Ascending aorta (tissue), 2 donors: Measurements from ENCODE around the gene PDZRN3. TPM values are rescaled to one million over a fixed set of nuclear protein-coding genes. Genes with fewer than 3 reads are reported as not detected.

Experiments used
- DNase-seq, 2 donors: peaks; one replicate each; pipeline ENCODE4 v3.0.0-alpha.2; 2019; ENCODE audit warnings: low spot score in 2 of 2
- H3K27ac ChIP-seq, 2 donors: fragments of 200-600 bp; sonication (generic); one replicate each; pipeline ENCODE4 v1.5.1; 2016 to 2017; ENCODE audit warnings: mild to moderate bottlenecking in 1 of 2
- H3K27me3 ChIP-seq: fragments of 200-600 bp; sonication (generic); one replicate; pipeline ENCODE4 v1.5.1; 2017
- H3K36me3 ChIP-seq, 2 donors: fragments of 200-600 bp; sonication (generic); one replicate each; pipeline ENCODE4 v1.5.1; 2016
- H3K4me1 ChIP-seq, 2 donors: fragments of 200-600 bp; sonication (generic); one replicate each; pipeline ENCODE4 v1.5.1; 2016 to 2017; ENCODE audit warnings: mild to moderate bottlenecking in 1 of 2
- H3K4me3 ChIP-seq, 2 donors: fragments of 200-600 bp; sonication (generic); one replicate each; pipeline ENCODE4 v1.5.1; 2016 to 2017; ENCODE audit warnings: mild to moderate bottlenecking in 1 of 2
- H3K9me3 ChIP-seq, 2 donors: fragments of 200-600 bp; sonication (generic); one replicate each; pipeline ENCODE4 v1.5.1; 2016
- CTCF ChIP-seq, 3 experiments: fragments of 200-600 bp in 2 of 3; fragments of 450-650 bp in 1 of 3; sonication (generic) in 2 of 3; IDR thresholded peaks; one replicate each; pipeline ENCODE4 v1.5.1; 2016 to 2019; ENCODE audit warnings: antibody characterized with exemption in 3 of 3, mild to moderate bottlenecking in 1 of 3, moderate library complexity in 1 of 3
- intact Hi-C: fragments of 100-400 bp; cut with DNase I; formaldehyde crosslinking; loops from one replicate; pipeline ENCODE4 v1.15.1; 2023
- total RNA-seq: library from RNA; depleted of rRNA; stranded (reverse); fragments of >200 nt; gene quantifications from one replicate; pipeline ENCODE4 v1.1.0, GENCODE V29; 2016

PDZRN3 gene
- total RNA-seq, 1 donor from 2014 or later, result 71.9 TPM

GRCh38 chr3:73656241-73656890 lies 31.6 kb upstream of the PDZRN3 start:
- no peak for DNase-seq
- H3K27me3 ChIP-seq, result no peaks in the 10 kb centered on the region
- intact Hi-C loops, result no loop called here
- TF ChIP-seq CTCF (IDR thresholded peaks at IDR 0.05), result no peak
- no peak overlapping the region for H3K4me3 ChIP-seq
- no peaks in the 10 kb centered on the region for H3K9me3 ChIP-seq
- H3K36me3 ChIP-seq, result no peaks in the 10 kb centered on the region
- H3K27ac ChIP-seq, result no peak overlapping the region
- no peaks in the 10 kb centered on the region for H3K4me1 ChIP-seq

- Histone ChIP-seq H3K4me3 (no peak overlapping the region), H3K4me1 (no peaks in the 10 kb centered on the region), H3K36me3 (no peaks in the 10 kb centered on the region), H3K27ac (no peak overlapping the region), H3K27me3 (no peaks in the 10 kb centered on the region), H3K9me3 (no peaks in the 10 kb centered on the region)
- TF ChIP-seq CTCF (IDR thresholded peaks at IDR 0.05), result no peak
- intact Hi-C loops, result no loop called here
- DNase-seq, result no peak
Observed at GRCh38 chr3:73655197-73655596, 30.5 kb upstream of the PDZRN3 start.

GRCh38 chr3:73653877-73654276 lies 29.1 kb upstream of the PDZRN3 start:
- intact Hi-C loops, result no loop called here
- no peaks in the 10 kb centered on the region for H3K27me3 ChIP-seq
- no peak for TF ChIP-seq CTCF (IDR thresholded peaks at IDR 0.05)
- no peaks in the 10 kb centered on the region for H3K36me3 ChIP-seq
- no peaks in the 10 kb centered on the region for H3K4me1 ChIP-seq
- no peak for DNase-seq
- H3K27ac ChIP-seq, result peak overlapping the region; percentile 1 to 36
- H3K4me3 ChIP-seq, result no peak overlapping the region
- H3K9me3 ChIP-seq, result no peaks in the 10 kb centered on the region

- H3K27ac ChIP-seq, result no peak overlapping the region
- H3K4me3 ChIP-seq, result no peak overlapping the region
- no peaks in the 10 kb centered on the region for H3K27me3 ChIP-seq
- no peak for TF ChIP-seq CTCF (IDR thresholded peaks at IDR 0.05)
- H3K4me1 ChIP-seq, result no peaks in the 10 kb centered on the region
- intact Hi-C loops, result no loop called here
- H3K9me3 ChIP-seq, result no peaks in the 10 kb centered on the region
- DNase-seq, result no peak
- no peaks in the 10 kb centered on the region for H3K36me3 ChIP-seq
Observed at GRCh38 chr3:73653351-73653750, 28.6 kb upstream of the PDZRN3 start.

GRCh38 chr3:73652896-73653295 lies 28.2 kb upstream of the PDZRN3 start:
- intact Hi-C loops, result no loop called here
- Histone ChIP-seq H3K9me3 (no peaks in the 10 kb centered on the region), H3K27me3 (no peaks in the 10 kb centered on the region), H3K4me3 (no peak overlapping the region), H3K36me3 (no peaks in the 10 kb centered on the region), H3K27ac (no peak overlapping the region), H3K4me1 (no peaks in the 10 kb centered on the region)
- DNase-seq, result no peak
- TF ChIP-seq CTCF (IDR thresholded peaks at IDR 0.05), result no peak

GRCh38 chr3:73637042-73637441 lies 12.3 kb upstream of the PDZRN3 start:
- intact Hi-C loops, result no loop called here
- DNase-seq, result no peak
- no peaks in the 10 kb centered on the region for H3K4me1 ChIP-seq
- H3K27ac ChIP-seq, result peak overlapping the region; percentile 74 to 85
- no peak overlapping the region for H3K4me3 ChIP-seq
- H3K9me3 ChIP-seq, result no peaks in the 10 kb centered on the region
- no peaks in the 10 kb centered on the region for H3K27me3 ChIP-seq
- H3K36me3 ChIP-seq, result no peaks in the 10 kb centered on the region
- no peak for TF ChIP-seq CTCF (IDR thresholded peaks at IDR 0.05)
